HCT116 (cell line): ENCODE results near the gene REG1A. TPM values are rescaled to one million over a fixed set of nuclear protein-coding genes. Genes with fewer than 3 reads are reported as not detected.

ENCODE experiments used
- ATAC-seq: fragments of 200-7000 bp; cut with Tn5 transposase; 2 replicates; pipeline ENCODE4 v1.9.1; 2020; ENCODE audit warnings: mild to moderate bottlenecking, moderate library complexity
- Bru-seq: library from RNA; stranded (reverse); fragments of 400-500 nt; gene quantifications from one replicate; lab custom pipeline; 2021; lab: Mats Ljungman, UMichigan
- BruChase-seq, 2 experiments: library from RNA; stranded (reverse); fragments of 400-500 nt; gene quantifications; one replicate each; lab custom pipeline; 2021; lab: Mats Ljungman, UMichigan
- BruUV-seq: library from RNA; stranded (reverse); fragments of 400-500 nt; replicated peaks from 2 replicates; lab custom pipeline; 2021; lab: Mats Ljungman, UMichigan
- CTCF ChIA-PET: fragments of 300-600 bp; sonication (Branson Sonifier 250); formaldehyde crosslinking; loops from one replicate; lab custom pipeline; 2021; ENCODE audit warnings: antibody characterized with exemption; lab: Charles Lee
- POLR2A ChIA-PET: fragments of 300-600, 350-600 bp; sonication (Branson Sonifier 250); formaldehyde crosslinking; loops from one replicate; lab custom pipeline; 2021; ENCODE audit warnings: antibody characterized with exemption; lab: Charles Lee
- RAD21 ChIA-PET, 2 experiments: fragments of 300-600 bp; sonication (Branson Sonifier 250); formaldehyde crosslinking; loops; one replicate each; lab custom pipeline; 2023; ENCODE audit warnings: low total read pairs in 2 of 2; ENCODE audit not compliant: uncharacterized antibody in 2 of 2, unreplicated experiment in 2 of 2, low non-redundant PET in 1 of 2; lab: Charles Lee
- DNase-seq: peaks from one replicate; pipeline ENCODE4 v3.0.0-alpha.2; 2010; ENCODE audit warnings: low read depth, low spot score
- H2AFZ ChIP-seq: fragments of 200-600 bp; shearing (Covaris generic), sonication (generic); 2 replicates; pipeline ENCODE4 v1.6.1; 2017; ENCODE audit warnings: low read depth, mixed run types, mixed read lengths, antibody characterized with exemption, low read length; ENCODE audit not compliant: poor library complexity, severe bottlenecking
- H3K27ac ChIP-seq: 2 replicates; pipeline ENCODE4 v1.5.1; 2012; ENCODE audit warnings: low read depth, low read length
- H3K27me3 ChIP-seq: fragments of 200-600 bp; sonication (generic); 2 replicates; pipeline ENCODE4 v1.6.1; 2016; ENCODE audit warnings: mixed run types, low read length, mixed read lengths; ENCODE audit not compliant: insufficient read depth
- H3K36me3 ChIP-seq, 2 experiments: fragments of 200-500 bp in 1 of 2; fragments of 200-600 bp in 1 of 2; sonication (Bioruptor generic) in 1 of 2; sonication (generic) in 1 of 2; 2 replicates each; pipeline versions ENCODE4 v1.5.1 to v1.6.1; 2014 to 2016; ENCODE audit warnings: low read length in 2 of 2, inconsistent platforms in 1 of 2, mixed read lengths in 1 of 2, mixed run types in 1 of 2; ENCODE audit not compliant: insufficient read depth in 2 of 2, control insufficient read depth in 1 of 2
- H3K4me1 ChIP-seq, 2 experiments: fragments of 200-600 bp in 1 of 2; sonication (generic) in 1 of 2; 2 replicates each; pipeline versions ENCODE4 v1.5.1 to v1.6.1; 2012 to 2017; ENCODE audit warnings: low read length in 2 of 2, inconsistent platforms in 1 of 2, mild to moderate bottlenecking in 1 of 2, mixed read lengths in 1 of 2, mixed run types in 1 of 2, moderate library complexity in 1 of 2; ENCODE audit not compliant: insufficient read depth in 2 of 2, control insufficient read depth in 1 of 2
- H3K4me2 ChIP-seq: fragments of 200-600 bp; sonication (generic); 2 replicates; pipeline ENCODE4 v1.6.1; 2017; ENCODE audit warnings: mixed run types, low read length, mixed read lengths
- H3K4me3 ChIP-seq, 2 experiments: fragments of 200-600 bp in 1 of 2; sonication (generic) in 1 of 2; replicated peaks in 1 of 2; 2 replicates each; pipeline ENCODE4 v1.5.1; 2011 to 2016; ENCODE audit warnings: low read length in 2 of 2, control low read depth in 1 of 2, low read depth in 1 of 2, mild to moderate bottlenecking in 1 of 2, mixed read lengths in 1 of 2, mixed run types in 1 of 2
- H3K79me2 ChIP-seq: fragments of 200-600 bp; sonication (generic); 2 replicates; pipeline ENCODE4 v1.6.1; 2017; ENCODE audit warnings: mild to moderate bottlenecking, mixed run types, low read length, moderate library complexity, mixed read lengths; ENCODE audit not compliant: insufficient read depth
- H3K9ac ChIP-seq: fragments of 200-600 bp; sonication (generic); 2 replicates; pipeline ENCODE4 v1.6.1; 2016; ENCODE audit warnings: low read length, mixed read lengths
- H3K9me2 ChIP-seq: fragments of 200-600 bp; sonication (generic), shearing (Covaris generic); 2 replicates; pipeline ENCODE4 v1.6.1; 2017; ENCODE audit warnings: mixed run types, mild to moderate bottlenecking, moderate library complexity; ENCODE audit not compliant: insufficient read depth
- H3K9me3 ChIP-seq, 2 experiments: fragments of 200-500 bp in 1 of 2; fragments of 200-600 bp in 1 of 2; sonication (Bioruptor generic) in 1 of 2; sonication (generic) in 1 of 2; 2 replicates each; pipeline ENCODE4 v1.6.1; 2014 to 2017; ENCODE audit warnings: low read length in 2 of 2, mixed read lengths in 2 of 2, inconsistent platforms in 1 of 2, low read depth in 1 of 2, mild to moderate bottlenecking in 1 of 2, mixed run types in 1 of 2, moderate library complexity in 1 of 2; ENCODE audit not compliant: control insufficient read depth in 1 of 2, insufficient read depth in 1 of 2
- H4K20me1 ChIP-seq: fragments of 200-600 bp; sonication (generic), shearing (Covaris generic); 2 replicates; pipeline ENCODE4 v1.6.1; 2017; ENCODE audit warnings: mixed run types, mild to moderate bottlenecking, moderate library complexity; ENCODE audit not compliant: insufficient read depth
- EZH2 ChIP-seq: fragments of 200-600 bp; sonication (generic); IDR thresholded peaks from 2 replicates; pipeline ENCODE4 v1.6.1; 2017; ENCODE audit warnings: antibody characterized with exemption, mixed run types
- EZH2phosphoT487 ChIP-seq: fragments of 200-600 bp; IDR thresholded peaks from 2 replicates; pipeline ENCODE4 v1.6.1; 2018; ENCODE audit warnings: antibody characterized with exemption, borderline replicate concordance
- SRF ChIP-seq: IDR thresholded peaks from 2 replicates; pipeline ENCODE4 v1.6.1; 2012; ENCODE audit warnings: low read depth
- TCF7L2 ChIP-seq: IDR thresholded peaks from 2 replicates; pipeline ENCODE4 v1.7.0; 2011; ENCODE audit warnings: borderline replicate concordance, inconsistent platforms; ENCODE audit not compliant: insufficient read depth, insufficient read length; ENCODE audit errors: extremely low read depth
- ZNF274 ChIP-seq: fragments of 200-500 bp; sonication (Bioruptor generic); IDR thresholded peaks from 2 replicates; pipeline ENCODE4 v1.6.1; 2014; ENCODE audit warnings: mild to moderate bottlenecking, low read depth, low read length, inconsistent platforms
- intact Hi-C: fragments of 100-400 bp; cut with micrococcal nuclease; formaldehyde crosslinking; loops from 2 replicates; pipeline ENCODE4 v1.10.0; 2022
- long read RNA-seq: library from polyadenylated mRNA; unstranded; transcript quantifications from one replicate; pipeline ENCODE4 v2.0.0, GENCODE V29; 2021; ENCODE audit not compliant: unreplicated experiment
- polyA plus RNA-seq: library from polyadenylated mRNA; unstranded; fragments of >200 nt; gene quantifications from 2 replicates; pipeline ENCODE4 v1.2.1, GENCODE V29; 2012; ENCODE audit warnings: missing spikeins
- total RNA-seq: library from RNA; stranded (reverse); gene quantifications from one replicate; pipeline ENCODE4 v1.2.1, GENCODE V29; 2021; ENCODE audit not compliant: unreplicated experiment
- TF ChIP-seq, protein P1 (sequence below): IDR thresholded peaks from 2 replicates; pipeline ENCODE4 v1.6.1; 2011; ENCODE audit warnings: mild to moderate bottlenecking, low read length, moderate library complexity; ENCODE audit not compliant: insufficient replicate concordance; ENCODE audit errors: extremely low read depth

Gene REG1A, protein sequence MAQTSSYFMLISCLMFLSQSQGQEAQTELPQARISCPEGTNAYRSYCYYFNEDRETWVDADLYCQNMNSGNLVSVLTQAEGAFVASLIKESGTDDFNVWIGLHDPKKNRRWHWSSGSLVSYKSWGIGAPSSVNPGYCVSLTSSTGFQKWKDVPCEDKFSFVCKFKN
- 5.2 TPM for total RNA-seq
- polyA plus RNA-seq: not detected in 2 replicates
- not detected for Bru-seq, nascent RNA
- BruChase-seq, experiment 1, labeled RNA remaining after a 6-hour chase: not detected
- not detected for BruChase-seq, experiment 2, labeled RNA remaining after a 2-hour chase
- long read RNA-seq: 0 reads

DNA sequence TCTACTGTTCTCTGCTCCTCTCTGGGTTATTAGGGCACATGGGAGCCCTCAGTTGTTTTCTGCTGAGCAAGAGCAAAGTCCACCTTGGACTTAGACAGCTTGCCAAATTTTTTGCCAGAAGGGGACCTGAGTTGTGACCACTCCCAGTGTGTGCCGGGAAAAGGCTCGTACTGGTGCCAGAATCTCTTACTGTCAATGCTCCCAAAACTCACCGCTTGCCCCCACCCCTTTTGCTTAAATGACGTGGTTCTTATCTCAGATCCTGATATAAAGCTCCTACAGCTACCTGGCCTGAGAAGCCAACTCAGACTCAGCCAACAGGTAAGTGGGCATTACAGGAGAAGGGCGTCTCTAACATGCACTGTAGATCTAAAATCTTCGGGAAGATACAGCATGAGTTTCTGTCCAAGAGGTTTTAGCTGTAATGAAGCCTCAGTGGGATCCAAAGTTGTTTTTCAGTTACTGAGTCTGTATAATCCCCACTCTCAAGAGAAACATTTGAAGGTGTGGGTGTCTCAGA is at the start of gene REG1A:
REG1A (plus strand) TSS at position 295 of the 520 bp plus-strand sequence. CDS start 374 bp downstream, outside the sequence.
- CTCF ChIA-PET: no interaction called here
- Histone ChIP-seq H3K9ac (no peak within 1 kb of the TSS), H4K20me1 (no peaks in the 10 kb centered on the region), H3K4me3 (no peak within 1 kb of the TSS), H3K27me3 (no peaks in the 10 kb centered on the region), H3K4me2 (no peak within 1 kb of the TSS), H2AFZ (no peak within 1 kb of the TSS), H3K9me3 (peaks cover 0 to 26% of the 10 kb centered on the region in 2 experiments; a peak in 2 of 4 replicates), H3K9me2 (no peaks in the 10 kb centered on the region), H3K4me1 (no peaks in the 10 kb centered on the region), H3K36me3 (no peaks in the 10 kb centered on the region), H3K79me2 (no peaks in the 10 kb centered on the region), H3K27ac (no peak within 1 kb of the TSS)
- TF ChIP-seq TCF7L2 (no peak), EZH2phosphoT487 (no peak), EZH2 (no peak), SRF (no peak), ZNF274 (no peak)
- TF ChIP-seq, protein P1, sequence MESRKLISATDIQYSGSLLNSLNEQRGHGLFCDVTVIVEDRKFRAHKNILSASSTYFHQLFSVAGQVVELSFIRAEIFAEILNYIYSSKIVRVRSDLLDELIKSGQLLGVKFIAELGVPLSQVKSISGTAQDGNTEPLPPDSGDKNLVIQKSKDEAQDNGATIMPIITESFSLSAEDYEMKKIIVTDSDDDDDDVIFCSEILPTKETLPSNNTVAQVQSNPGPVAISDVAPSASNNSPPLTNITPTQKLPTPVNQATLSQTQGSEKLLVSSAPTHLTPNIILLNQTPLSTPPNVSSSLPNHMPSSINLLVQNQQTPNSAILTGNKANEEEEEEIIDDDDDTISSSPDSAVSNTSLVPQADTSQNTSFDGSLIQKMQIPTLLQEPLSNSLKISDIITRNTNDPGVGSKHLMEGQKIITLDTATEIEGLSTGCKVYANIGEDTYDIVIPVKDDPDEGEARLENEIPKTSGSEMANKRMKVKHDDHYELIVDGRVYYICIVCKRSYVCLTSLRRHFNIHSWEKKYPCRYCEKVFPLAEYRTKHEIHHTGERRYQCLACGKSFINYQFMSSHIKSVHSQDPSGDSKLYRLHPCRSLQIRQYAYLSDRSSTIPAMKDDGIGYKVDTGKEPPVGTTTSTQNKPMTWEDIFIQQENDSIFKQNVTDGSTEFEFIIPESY: no peak
- intact Hi-C loops: no loop called here
- POLR2A ChIA-PET: no interaction called here
- no peak for DNase-seq
- RAD21 ChIA-PET: no interaction called here
- ATAC-seq: no peak
- BruUV-seq: no TSS peak
